NCI-H748 (cell line): ENCODE data around the gene SHANK2.
A peak's percentile ranks its signal among the peaks of the same experiment; 100 is the strongest.

Source experiments
- DNase-seq: peaks from one replicate; lab custom pipeline; 2025; ENCODE audit not compliant: unreplicated experiment; lab: John Stamatoyannopoulos, UW

The SHANK2 gene

DNA sequence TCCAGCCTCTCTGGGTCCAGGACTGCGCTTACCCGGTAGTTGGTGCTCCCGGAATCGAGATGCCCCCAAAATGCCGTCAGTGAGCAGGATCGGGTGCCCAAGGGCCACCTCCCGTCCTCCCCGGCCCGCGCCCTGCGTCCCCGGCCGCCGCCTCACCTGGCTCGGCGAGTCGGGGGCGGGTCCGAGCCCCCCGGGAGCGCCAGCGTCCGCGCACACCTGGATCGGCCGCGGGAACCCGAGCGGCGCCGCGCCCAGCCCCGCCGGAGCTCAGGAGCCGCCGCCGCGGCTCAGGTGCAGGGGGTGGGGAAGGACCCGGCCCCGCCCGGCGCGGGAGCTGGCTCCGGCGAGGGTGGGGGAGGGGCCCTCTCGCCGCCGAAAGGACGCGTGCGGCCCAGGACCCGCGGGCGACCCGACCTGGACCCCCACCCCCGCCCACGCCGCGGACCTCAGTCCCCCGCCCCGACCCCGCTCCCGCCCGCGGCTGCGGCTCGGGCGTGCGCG is at the start of gene SHANK2:
TSS of gene SHANK2 (minus strand) at position 309 of the 501 bp plus-strand sequence. CDS start 105,251 bp downstream, outside the sequence.
- peak; percentile 65 for DNase-seq

DNA sequence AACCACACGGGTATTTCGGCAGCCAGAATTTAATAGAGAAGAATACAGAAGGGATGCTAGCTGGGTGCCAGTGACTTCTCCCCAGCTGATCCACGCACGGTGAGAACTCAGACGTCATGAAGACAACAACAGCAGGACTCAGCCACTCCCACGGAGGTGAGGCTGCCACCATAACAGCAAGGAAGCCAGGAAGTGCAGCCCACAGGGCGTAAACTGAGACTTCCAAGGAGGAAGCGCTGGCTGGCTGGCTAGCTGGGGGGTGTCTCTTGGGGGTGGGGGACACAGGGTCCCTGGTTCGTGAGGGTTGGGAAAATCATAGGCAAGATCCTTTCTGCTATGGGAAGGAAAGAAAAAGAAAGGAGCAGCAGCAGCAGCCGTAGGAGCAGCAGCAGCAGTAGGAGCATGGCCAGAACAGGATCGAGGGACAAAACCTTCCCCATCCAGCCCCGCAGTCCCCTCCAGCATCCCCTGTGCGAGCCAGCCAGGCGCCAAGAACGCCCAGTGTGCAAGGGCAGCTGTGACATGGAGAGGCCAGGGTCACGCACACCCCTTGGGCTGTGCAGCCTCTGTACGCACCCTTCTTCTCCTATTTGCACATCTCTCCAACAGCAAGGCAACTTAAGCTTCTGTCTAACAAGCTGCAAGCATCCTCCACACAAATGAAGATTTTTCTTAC is 49.6 kb upstream of the SHANK2 start:
- DNase-seq = no peak

DNA sequence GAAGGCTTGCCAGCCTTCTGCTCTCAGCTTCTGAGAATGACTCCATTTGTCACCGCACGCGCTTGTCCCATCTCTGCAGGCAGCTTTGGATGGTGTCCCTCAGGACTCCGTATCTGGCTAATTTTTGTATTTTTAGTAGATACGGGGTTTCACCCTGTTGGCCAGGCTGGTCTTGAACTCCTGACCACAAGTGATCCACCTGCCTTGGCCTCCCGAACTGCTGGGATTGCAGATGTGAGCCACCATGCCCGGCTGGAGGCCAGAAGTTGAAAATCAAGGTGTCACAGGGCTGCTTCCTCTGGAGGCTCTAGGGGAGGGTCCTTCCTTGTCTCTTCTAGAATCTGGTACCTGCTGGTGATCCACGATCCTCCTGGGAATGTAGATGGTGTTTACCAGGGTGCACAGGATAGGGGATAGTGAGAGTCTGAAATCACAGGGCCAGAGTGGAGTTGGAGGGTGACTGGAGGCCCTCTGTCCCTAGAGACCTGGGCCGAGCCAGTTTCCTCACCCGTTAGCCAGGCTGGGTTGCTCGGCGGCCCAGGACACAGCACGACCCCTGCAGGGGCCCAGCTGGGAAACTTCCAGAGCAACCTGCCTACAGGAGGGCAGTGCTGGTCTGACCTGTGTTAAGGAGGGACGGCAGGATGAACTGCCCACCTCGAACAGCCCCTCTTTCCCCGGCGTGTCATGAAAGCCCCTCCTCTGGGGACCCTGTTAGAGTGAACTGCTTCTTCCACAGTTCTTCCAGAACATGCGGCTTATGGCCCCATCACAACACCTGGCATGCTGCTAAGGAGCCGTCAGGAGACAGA is 48.9 kb upstream of the SHANK2 start:
- DNase-seq = no peak

DNA sequence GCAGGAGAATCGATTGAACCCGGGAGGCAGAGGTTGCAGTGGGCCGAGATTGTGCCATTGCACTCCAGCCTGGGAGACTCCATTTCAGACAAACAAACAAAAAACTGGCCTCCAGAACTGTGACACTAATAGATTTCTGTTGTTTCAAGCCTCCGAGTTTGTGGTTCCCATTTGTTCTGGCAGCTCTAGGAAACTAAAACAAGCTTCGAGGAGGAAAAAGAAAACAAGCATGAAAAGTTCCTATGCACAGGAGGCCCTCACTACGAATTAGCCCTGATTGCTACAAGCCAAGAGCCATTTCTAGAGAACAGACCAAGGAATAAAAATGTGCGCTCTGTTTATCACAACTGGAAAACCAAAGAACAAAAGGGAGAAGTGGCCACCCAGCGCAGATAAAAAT is 47.8 kb upstream of the SHANK2 start:
- DNase-seq = no peak

DNA sequence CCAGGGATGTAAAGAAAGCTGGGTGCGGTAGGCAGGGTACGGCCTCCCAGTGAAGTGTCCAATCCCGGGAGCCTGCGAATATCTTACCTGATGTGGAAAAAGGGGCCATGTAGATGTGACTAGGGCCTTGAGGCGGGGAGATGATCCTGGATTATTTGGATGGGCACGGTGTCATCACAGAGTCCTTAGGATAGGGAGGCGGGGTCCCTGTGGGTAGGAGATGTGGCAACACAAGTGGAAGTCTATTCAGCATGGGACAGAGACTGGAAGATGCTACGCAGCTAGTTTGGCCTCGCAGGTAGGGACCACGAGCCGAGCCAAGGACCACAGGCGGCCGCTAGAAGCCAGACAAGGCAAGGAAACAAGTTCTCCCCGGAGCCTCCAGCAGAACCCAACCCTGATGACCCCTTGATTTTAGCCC is 46.4 kb upstream of the SHANK2 start:
- no peak for DNase-seq

DNA sequence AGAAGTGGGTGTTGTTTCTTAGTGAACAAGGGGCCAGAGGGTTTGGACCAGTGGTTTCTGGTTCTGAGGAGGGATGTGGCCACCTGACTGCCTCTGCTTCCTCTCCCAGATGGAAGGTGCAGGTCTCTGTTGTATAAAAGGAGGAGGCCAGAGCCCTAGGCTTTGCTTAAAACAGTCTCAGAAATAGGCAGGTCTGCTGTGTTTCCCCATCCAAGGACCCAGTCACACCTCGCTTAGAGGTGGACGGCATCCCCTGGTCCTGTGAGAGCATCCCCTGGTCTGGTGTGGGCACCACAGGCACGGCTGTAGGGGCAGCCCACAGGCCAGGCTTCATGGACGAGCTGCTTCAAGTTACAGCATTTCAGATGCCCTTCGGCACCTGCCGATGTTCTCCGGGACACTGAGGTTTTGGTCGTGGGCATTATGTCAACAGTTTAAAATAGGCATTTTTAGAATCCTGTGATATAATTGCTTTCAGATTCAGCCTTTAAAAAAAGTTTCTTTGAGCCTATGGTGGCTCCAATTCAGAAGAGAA is 45.7 kb upstream of the SHANK2 start:
- no peak for DNase-seq

DNA sequence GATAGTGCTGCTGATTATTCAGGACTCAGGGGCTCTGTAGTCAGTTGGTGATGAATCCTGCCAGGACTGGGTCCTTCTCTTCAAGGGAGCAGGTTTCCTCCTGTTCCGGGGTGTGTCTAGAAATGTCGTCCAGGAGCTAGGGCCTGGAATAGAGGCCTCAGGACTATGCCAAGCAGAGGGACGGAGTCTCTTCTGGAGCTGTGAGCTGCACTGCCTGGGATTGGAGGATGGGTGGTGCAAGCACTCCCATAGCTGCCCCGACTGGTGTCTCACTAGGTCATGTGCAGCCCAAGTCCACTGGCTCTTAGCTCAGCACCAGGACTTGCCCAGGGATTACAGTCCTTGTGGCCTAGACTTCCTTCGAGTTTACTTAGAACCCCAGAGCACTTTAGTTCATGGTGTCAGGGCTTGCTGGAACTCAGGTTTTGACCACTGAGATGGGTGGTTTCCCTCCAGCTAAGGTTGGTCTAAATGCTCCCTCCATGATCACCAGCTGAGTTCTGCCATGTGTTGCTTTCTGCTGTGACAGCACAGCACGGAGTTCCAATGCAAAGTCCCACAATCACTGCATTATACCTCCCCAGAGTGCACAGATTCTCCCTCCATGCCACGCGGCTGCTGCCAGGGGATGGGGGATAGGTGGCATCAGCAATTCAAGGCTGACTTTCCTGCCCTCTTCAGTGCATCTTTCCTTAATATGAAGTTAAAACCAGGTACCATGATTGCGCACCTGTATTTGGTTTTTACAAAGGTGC is 42.6 kb upstream of the SHANK2 start:
- DNase-seq = no peak

DNA sequence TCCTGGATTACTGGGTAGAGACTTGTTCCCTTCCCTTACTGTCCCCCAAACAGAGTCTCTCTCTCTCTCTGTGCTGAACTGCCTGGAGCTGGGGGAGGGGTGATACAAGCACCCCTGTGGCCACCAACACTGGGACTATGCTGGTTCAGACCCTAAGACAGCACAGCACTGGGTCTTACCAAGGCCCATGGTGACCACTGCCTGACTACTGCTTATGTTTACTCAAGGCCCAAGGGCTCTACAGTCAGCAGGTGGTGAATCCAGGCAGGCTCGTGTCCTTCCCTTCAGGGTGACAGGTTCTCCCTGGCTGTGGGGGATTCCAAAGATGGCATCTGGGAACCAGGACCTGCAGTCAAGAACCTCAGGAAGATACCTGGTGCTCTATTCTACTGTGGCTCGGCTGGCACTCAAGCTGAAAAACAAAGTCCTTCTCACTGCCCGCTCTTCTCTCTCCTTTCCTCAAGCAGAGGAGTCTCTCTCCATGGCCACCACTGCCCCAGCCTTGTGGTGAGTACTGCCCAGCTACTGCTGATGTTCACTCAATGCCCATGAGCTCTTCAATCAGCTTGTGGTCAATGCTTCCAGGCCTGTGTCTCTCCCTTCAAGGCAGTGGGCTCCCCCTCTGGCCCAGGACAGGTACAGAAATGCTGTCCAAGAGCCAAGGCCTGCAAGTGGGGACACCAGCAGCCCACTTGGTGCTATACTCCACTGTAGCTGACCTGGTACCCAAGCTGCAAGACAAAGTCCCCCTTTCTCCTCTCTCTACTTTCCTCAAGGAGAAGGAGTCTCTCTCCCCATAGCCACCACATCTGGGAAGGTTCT is 41.8 kb upstream of the SHANK2 start:
- DNase-seq = no peak

DNA sequence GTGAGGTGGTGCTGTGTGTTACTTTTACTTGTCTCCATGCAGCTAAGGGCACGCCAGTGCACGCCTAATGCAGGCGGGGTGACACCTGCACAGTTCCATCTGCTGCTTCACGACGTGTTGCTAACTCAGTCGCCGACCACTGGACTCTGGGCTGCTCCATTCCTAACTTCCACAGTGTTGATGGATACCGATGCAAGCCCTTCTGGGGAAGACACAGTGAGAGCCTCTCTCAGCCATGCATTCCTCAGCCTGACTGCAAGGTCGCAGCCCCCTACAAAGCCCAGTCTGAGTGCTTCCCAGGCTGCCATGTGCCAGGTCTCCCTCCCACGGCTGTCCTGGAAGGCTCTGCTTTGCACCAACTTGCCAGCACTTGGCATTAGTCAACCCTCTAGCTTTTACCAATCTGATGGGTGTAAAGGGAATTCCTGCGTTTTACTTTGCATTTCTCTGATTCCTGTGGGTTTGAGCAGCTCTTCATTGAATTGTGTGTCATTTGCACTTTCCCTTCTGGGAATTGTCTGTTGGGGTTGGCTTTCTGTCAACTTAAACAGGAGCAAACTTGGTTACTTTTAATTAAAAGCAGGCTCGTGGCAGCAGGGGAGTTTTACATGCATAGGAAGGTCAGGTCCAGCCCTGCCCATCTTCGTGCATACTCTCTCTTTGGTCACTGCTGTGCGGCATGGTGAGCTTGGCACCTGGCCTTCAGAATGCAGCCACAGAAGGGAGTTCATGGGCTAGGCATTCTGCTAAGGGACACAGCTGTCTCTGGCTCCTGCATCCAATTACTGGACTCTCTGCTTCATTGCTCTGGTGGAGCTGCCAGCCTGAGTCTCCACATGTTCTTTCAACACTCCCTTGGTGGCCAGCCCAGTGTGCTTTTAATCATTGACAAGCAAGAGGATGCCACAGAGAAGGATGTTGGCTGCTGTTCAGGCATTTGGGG is 34.6 kb upstream of the SHANK2 start:
- no peak for DNase-seq

DNA sequence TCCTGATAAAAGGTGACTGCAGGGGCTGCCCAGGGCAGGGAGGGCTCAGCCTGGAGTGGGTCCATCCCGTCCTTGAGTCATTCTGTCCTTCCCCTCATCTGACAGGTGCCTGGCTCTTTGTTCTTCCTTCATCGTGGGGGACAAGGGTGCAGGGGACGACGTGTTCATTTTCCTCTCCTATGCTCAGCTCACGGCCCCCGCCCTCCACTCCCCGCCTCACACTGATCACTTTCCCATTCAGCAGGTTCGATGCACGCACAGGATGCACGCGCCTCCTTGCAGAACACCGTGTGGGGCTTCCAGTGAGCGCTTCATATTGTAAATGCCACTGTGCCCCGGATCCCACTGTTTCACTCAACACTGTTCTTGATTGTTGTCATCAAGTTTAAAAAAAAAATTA is 32.7 kb upstream of the SHANK2 start:
- DNase-seq = no peak

DNA sequence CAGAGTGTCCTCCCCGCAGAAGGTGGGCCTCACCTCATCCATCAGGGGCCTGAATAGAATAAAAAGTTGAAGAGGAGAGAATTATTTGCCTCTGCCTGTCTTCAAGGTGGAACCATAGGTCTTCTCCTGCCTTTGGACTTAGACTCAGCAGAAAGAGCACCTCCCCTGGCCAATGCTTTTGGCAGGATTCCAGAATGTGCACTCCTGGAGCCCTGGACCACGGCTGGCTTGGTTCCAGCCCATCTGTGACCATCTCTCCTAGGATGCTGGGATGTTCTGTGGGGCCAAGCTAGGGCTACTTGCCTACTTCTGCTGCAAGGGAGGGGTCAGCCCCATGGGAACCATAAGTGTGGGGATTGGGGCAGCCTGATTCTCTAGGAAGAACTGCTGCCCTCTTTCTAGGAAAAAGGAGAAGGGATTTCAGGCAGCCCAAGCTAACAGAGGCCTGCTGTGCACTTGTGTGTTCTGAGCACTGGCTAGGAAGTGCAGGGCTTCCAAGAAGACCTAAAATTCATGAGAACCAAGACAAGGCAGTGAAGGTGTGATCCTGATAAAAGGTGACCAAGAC is 32.2 kb upstream of the SHANK2 start:
- peak; percentile 36 for DNase-seq

DNA sequence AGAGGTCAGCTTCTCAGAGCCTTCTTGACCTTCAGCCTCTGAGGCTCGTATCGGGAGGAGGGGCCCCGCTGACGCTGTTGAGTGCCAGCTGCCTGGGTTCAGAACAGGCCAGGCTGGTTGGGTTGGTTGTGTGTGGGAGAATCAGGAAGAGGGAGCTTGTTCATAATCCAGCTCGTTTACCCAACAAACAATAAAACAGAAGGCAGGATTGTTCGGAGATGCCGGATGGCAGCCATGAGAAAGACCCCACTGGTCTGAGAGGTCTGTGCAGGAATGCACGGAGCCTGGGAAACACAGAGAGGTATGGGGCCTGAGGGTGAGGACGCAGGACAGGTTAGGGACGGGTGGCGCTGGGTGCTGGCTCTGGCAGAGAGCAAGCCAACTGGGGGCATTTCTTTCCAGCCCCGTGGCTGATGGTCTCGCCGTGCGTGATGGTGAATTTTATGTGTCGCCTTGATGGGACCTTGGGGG is 31.6 kb upstream of the SHANK2 start:
- DNase-seq = peak; percentile 49

DNA sequence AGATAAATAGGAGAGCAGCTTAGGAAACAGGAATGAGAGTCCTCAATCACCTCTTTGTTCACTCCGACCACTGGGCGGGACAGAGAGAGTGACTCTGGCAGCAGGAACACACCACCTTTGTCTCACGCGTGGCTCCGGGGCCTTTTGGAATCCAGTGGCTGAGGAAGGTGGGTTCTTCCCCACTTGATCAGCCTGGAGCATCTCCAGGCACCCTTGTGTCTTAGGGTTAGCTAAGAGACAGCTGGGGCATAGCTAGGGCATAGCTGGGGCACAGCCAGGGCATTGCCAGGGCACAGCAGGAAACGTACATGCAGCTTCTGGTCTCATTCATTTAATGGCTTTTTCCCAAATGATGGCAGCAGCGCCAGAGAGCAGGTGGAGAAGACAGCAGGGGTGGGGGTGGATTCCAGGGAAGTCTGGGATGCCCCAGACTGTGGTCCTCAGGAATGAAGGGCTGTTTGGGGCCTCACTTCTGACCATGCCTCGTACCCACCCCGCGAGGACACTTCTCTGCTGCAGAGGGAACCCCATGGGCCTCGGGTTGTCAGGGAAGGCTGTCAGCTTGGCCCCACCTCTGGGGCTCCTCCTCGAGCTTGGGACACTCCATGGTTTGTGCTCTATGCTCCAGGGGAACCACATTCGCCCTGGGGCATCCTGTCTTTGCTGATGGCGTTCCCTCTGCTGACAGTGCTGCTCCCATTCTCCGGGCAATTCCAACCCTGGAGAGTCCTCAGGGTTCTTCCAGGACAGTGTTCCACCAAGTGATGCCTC is 30.4 kb upstream of the SHANK2 start:
- DNase-seq = no peak

DNA sequence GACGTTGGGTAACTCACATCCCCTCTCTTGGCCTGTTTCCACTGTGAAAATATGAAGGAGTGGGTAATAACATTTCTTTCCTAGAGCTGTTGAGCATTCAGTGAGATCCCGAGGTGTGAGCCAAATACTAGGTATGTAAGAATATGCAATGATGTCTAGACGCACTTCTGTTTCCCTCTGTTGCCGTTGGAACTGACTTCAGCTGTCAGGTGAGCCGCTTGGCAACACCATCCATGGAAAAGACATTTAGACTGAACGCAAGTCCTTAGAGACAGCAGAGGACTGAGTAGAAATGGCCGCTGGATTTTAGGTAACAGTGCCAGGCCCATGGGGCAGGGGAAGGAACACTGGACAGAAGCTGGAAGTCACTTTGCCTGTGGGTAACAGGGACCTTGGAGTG is 29.5 kb upstream of the SHANK2 start:
- DNase-seq = no peak

DNA sequence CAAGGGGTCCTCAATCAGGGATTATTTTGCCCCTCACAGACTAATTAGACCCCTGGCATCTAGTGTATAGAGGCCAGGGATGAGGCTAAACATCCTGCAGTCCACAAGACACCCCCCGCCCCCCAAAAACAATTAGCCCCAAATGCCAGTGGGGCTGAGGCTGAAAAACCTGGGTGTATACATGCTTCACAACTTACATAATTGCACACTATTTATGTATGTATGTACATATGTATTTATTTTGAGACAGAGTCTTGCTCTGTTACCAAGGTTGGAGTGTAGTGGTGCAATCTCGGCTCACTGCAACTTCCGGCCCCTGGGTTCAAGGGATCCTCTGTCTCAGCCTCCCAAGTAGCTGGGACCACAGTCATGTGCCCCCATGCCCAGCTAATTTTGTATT is 28.8 kb upstream of the SHANK2 start:
- no peak for DNase-seq

DNA sequence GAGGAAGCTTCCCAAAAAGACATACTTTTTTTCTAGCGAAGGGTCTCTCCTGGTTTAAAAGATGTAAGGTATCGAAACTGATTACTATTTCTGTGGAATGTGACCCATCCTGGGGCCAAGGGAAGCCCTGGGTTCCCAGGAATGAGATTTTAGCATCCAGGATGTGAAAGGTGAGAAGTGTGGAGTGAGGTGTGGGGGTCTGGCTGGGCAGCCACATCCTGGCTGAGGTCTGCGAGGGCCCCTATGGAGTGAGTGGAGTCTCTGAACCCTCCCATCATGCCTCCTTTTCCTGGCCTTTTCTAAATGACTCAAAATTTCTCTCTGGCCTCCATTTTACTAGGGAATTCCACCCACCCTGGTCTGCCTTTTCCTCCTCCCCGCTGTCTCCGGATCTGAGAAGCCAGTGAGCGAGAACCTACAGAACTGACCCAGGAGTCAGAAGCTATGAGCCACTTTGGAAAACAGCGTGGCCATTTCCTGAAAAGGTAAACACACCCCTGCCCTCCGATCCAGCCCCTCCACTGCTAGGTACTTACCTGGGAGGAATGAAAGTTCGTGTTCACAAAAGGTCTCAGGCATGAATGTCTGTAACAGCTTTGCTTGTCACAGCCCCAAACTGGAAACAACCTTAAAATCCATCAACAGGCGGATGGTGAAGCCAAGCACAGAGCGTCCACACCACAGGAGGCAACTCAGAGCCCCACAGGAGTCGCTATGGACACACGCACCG is 27.7 kb upstream of the SHANK2 start:
- no peak for DNase-seq

DNA sequence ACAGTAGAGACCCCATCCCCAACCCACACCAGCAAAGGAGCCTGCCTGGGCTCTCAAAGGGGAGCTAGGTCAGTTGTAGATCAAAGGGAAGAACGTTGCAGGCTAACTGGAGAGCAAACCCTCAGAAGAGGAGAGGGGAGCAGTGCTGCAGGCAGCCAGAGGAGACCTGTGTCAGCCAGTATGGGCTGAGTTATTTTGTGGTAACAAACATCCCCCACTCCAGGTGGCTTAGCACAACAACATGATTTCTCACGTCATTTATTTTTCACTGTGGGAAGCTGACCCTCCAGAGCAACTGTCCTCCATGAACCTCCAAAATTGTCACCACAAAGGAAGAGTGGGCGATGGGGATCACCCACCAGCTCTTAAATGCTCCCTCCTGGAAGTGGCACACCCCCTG is 19.8 kb upstream of the SHANK2 start:
- no peak for DNase-seq
